Activated T-cell treated with anti-CD3 and anti-CD28 coated beads, Interleukin-2, amount 50 U/mL, for 24 hours (primary cell): ENCODE results near the gene FGF7.
"Not testable (repeated sequence)": the region's sequence is repeated elsewhere in the genome, so short reads cannot be mapped to it uniquely, and the experiment has no call there.

ENCODE experiments used
- DNase-seq: peaks from one replicate; pipeline ENCODE4 v3.0.0-alpha.2; 2020
- H3K27ac Mint-ChIP-seq: 2 replicates; pipeline ENCODE4 v1.8.0; 2020; ENCODE audit warnings: mild to moderate bottlenecking, mixed read lengths
- H3K27me3 Mint-ChIP-seq: 2 replicates; pipeline ENCODE4 v1.8.0; 2020; ENCODE audit warnings: mixed read lengths
- H3K36me3 Mint-ChIP-seq: 2 replicates; pipeline ENCODE4 v1.8.0; 2020; ENCODE audit warnings: low read depth, mixed read lengths
- H3K4me1 Mint-ChIP-seq: 2 replicates; pipeline ENCODE4 v1.8.0; 2020; ENCODE audit warnings: low read depth, mixed read lengths
- H3K4me3 Mint-ChIP-seq: 2 replicates; pipeline ENCODE4 v1.8.0; 2020; ENCODE audit warnings: mild to moderate bottlenecking, moderate library complexity, mixed read lengths
- H3K9me3 Mint-ChIP-seq: 2 replicates; pipeline ENCODE4 v1.8.0; 2020; ENCODE audit warnings: mixed read lengths

The FGF7 gene

GRCh38 chr15:49464522-49464921 is 41.5 kb downstream of the FGF7 start:
- no peaks in the 10 kb centered on the region for H3K9me3 Mint-ChIP-seq
- peaks cover 6% of the 10 kb centered on the region for H3K4me1 Mint-ChIP-seq
- H3K4me3 Mint-ChIP-seq, result no peak overlapping the region
- no peaks in the 10 kb centered on the region for H3K36me3 Mint-ChIP-seq
- DNase-seq, result no peak
- H3K27me3 Mint-ChIP-seq, result no peaks in the 10 kb centered on the region
- H3K27ac Mint-ChIP-seq, result no peak overlapping the region

GRCh38 chr15:49466119-49466518 is 43.1 kb downstream of the FGF7 start:
- peaks cover 6% of the 10 kb centered on the region for H3K4me1 Mint-ChIP-seq
- no peaks in the 10 kb centered on the region for H3K36me3 Mint-ChIP-seq
- H3K27me3 Mint-ChIP-seq, result no peaks in the 10 kb centered on the region
- H3K4me3 Mint-ChIP-seq, result no peak overlapping the region
- no peak overlapping the region for H3K27ac Mint-ChIP-seq
- DNase-seq, result no peak
- H3K9me3 Mint-ChIP-seq, result no peaks in the 10 kb centered on the region

DNA sequence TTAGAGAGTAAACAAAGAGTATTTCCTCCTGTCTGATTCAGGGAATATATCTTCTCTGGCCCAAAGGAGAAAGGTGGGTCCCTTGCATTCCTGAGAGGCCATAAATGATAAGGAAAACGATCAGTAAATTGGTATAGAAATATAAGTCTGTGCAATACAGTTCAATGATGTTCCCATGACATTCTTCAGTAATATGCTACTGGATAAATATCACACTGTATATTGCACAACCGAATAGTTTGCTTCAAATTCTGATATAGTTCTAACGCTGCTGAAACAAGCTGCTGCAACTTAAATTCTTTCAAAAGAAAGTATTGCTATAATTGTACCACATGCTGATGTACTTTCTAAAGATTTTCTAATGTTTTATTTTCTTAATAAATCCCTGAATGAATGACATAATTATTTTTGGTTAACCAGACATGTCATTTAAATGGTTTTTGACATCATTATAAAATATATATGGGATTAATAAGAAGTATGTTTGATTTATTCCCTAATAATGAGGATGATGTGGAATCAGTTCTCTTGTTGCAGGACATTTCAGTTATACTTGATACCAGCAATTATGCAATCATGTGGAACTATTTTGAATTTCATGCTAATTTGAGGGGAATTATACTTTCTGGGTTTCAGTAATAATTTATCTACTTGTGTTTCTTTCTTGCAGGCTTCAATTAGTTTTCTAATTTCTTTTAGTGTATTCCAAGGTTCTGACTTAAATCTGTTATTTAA is 44.9 kb downstream of the FGF7 start:
- H3K4me1 Mint-ChIP-seq, result peaks cover 12% of the 10 kb centered on the region
- H3K4me3 Mint-ChIP-seq, result no peak overlapping the region
- no peak for DNase-seq
- H3K36me3 Mint-ChIP-seq, result no peaks in the 10 kb centered on the region
- H3K27ac Mint-ChIP-seq, result no peak overlapping the region
- H3K9me3 Mint-ChIP-seq, result no peaks in the 10 kb centered on the region
- no peaks in the 10 kb centered on the region for H3K27me3 Mint-ChIP-seq

- no peaks in the 10 kb centered on the region for H3K36me3 Mint-ChIP-seq
- DNase-seq, result no peak
- H3K4me1 Mint-ChIP-seq, result peaks cover 12% of the 10 kb centered on the region
- no peak overlapping the region for H3K27ac Mint-ChIP-seq
- no peak overlapping the region for H3K4me3 Mint-ChIP-seq
- H3K27me3 Mint-ChIP-seq, result no peaks in the 10 kb centered on the region
- no peaks in the 10 kb centered on the region for H3K9me3 Mint-ChIP-seq
Measured at GRCh38 chr15:49468481-49468839, 45.4 kb downstream of the FGF7 start.

GRCh38 chr15:49471248-49471647 is 48.2 kb downstream of the FGF7 start:
- H3K36me3 Mint-ChIP-seq, H3K4me3 Mint-ChIP-seq, H3K27me3 Mint-ChIP-seq, H3K27ac Mint-ChIP-seq, H3K9me3 Mint-ChIP-seq: not testable (repeated sequence)
- DNase-seq, result peak; percentile 39
- peaks cover 10% of the 10 kb centered on the region for H3K4me1 Mint-ChIP-seq

DNA sequence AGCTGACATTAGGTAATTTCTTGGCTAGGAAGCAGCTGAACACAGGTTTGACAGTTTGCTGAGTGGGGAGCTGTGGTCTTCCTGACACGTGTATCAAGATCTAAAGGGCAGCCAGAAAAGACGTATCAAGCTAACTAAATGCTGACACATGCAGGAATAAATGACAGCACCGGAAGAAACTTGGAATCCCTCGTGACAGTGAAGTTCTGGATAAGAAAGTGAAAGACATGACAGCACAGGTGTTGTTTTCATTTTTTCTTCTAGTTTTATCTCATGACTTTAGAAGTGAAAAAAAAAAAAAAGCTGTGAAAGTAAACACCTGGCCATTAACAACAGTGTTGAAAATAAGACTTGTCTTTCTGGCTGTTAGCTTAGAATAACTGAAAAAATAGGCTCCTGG is 48.7 kb downstream of the FGF7 start:
- Mint-ChIP-seq H3K27ac (no peak overlapping the region), H3K4me1 (peaks cover 9% of the 10 kb centered on the region), H3K4me3 (no peak overlapping the region), H3K9me3 (no peaks in the 10 kb centered on the region), H3K27me3 (no peaks in the 10 kb centered on the region), H3K36me3 (no peaks in the 10 kb centered on the region)
- DNase-seq, result no peak

DNA sequence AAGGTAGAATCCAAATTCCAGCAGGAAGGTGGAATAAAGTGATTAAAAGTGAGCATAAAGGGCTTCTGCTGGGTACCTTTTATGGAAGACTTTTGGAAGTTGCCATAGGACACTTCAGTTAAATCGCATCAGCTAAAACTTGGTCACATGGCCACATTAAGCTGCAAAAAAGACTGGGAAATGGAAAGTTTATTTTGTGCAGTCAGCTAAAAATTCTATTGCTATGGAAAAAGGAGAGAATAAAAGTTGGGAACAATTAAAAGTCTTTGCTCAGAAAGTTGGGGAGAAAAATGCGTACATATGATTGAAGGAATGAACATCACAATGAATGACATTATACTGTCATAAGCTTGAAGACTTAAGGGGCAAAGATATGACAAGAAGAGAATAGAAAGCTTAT is 49.3 kb downstream of the FGF7 start:
- no peaks in the 10 kb centered on the region for H3K9me3 Mint-ChIP-seq
- no peak overlapping the region for H3K27ac Mint-ChIP-seq
- H3K27me3 Mint-ChIP-seq, result no peaks in the 10 kb centered on the region
- H3K4me3 Mint-ChIP-seq, result no peak overlapping the region
- peaks cover 7% of the 10 kb centered on the region for H3K4me1 Mint-ChIP-seq
- DNase-seq, result no peak
- no peaks in the 10 kb centered on the region for H3K36me3 Mint-ChIP-seq

GRCh38 chr15:49473031-49473430 is 50.0 kb downstream of the FGF7 start:
- Mint-ChIP-seq H3K9me3 (no peaks in the 10 kb centered on the region), H3K36me3 (no peaks in the 10 kb centered on the region), H3K4me1 (peaks cover 7% of the 10 kb centered on the region), H3K27me3 (no peaks in the 10 kb centered on the region), H3K27ac (no peak overlapping the region), H3K4me3 (no peak overlapping the region)
- DNase-seq, result no peak

- not testable (repeated sequence) for H3K9me3 Mint-ChIP-seq, H3K27ac Mint-ChIP-seq, DNase-seq, H3K27me3 Mint-ChIP-seq, H3K4me1 Mint-ChIP-seq, H3K4me3 Mint-ChIP-seq, H3K36me3 Mint-ChIP-seq
Measured at GRCh38 chr15:49478021-49478420, 55.0 kb downstream of the FGF7 start.

DNA sequence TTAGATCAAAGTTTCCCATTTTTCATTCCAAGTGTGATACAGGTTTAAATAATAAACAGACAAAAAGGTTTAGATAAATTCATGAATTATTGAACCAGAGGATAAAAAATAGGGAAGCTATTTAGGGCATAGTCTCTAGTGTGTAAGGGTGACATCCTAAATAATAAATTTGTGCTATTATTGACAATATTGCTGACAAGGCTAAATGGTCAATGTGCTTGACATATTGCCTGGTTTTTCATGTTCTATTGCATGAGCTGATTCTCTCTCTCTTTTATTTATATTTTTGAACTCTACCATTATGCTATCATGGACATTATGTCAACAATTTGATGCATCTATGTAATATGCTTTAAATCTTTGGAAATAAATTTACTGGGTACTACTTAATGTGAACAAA is 55.9 kb downstream of the FGF7 start:
- DNase-seq, H3K4me1 Mint-ChIP-seq, H3K27ac Mint-ChIP-seq, H3K36me3 Mint-ChIP-seq, H3K27me3 Mint-ChIP-seq, H3K9me3 Mint-ChIP-seq, H3K4me3 Mint-ChIP-seq: not testable (repeated sequence)

- not testable (repeated sequence) for H3K27me3 Mint-ChIP-seq, DNase-seq, H3K4me3 Mint-ChIP-seq, H3K27ac Mint-ChIP-seq, H3K36me3 Mint-ChIP-seq, H3K4me1 Mint-ChIP-seq, H3K9me3 Mint-ChIP-seq
Measured at GRCh38 chr15:49485401-49485800, 62.4 kb downstream of the FGF7 start.

DNA sequence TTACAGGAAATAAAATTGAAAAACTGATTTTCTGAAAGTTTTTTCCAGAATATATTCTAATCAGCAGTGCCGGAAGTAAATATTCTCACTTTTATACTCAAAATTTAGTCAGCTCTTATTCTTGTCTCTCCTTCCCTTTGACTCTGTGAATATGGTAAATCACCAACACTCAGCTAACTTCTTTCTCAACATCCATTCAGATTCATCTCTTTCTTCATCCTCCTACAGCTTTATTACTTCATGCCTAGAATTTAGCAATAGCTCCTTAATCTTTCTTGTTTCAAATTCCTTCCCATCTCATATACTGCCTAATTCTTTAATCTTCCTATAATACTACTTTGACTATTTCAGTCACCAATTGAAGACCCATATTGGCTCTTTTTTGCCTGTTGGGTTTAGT is 67.9 kb downstream of the FGF7 start:
- Mint-ChIP-seq H3K4me3 (no peak overlapping the region), H3K36me3 (no peaks in the 10 kb centered on the region), H3K4me1 (no peaks in the 10 kb centered on the region), H3K27me3 (no peaks in the 10 kb centered on the region), H3K9me3 (no peaks in the 10 kb centered on the region), H3K27ac (no peak overlapping the region)
- no peak for DNase-seq

- Mint-ChIP-seq H3K4me3 (no peak overlapping the region), H3K36me3 (no peaks in the 10 kb centered on the region), H3K9me3 (no peaks in the 10 kb centered on the region), H3K27ac (no peak overlapping the region), H3K4me1 (no peaks in the 10 kb centered on the region), H3K27me3 (no peaks in the 10 kb centered on the region)
- no peak for DNase-seq
Measured at GRCh38 chr15:49492151-49492550, 69.1 kb downstream of the FGF7 start.

GRCh38 chr15:49492830-49493229 is 69.8 kb downstream of the FGF7 start:
- DNase-seq, result no peak
- no peak overlapping the region for H3K4me3 Mint-ChIP-seq
- H3K4me1 Mint-ChIP-seq, result no peaks in the 10 kb centered on the region
- no peaks in the 10 kb centered on the region for H3K9me3 Mint-ChIP-seq
- no peak overlapping the region for H3K27ac Mint-ChIP-seq
- no peaks in the 10 kb centered on the region for H3K27me3 Mint-ChIP-seq
- no peaks in the 10 kb centered on the region for H3K36me3 Mint-ChIP-seq

GRCh38 chr15:49494842-49495241 is 71.8 kb downstream of the FGF7 start:
- H3K27me3 Mint-ChIP-seq, result no peaks in the 10 kb centered on the region
- H3K9me3 Mint-ChIP-seq, result no peaks in the 10 kb centered on the region
- no peak for DNase-seq
- H3K4me3 Mint-ChIP-seq, result no peak overlapping the region
- H3K4me1 Mint-ChIP-seq, result no peaks in the 10 kb centered on the region
- H3K36me3 Mint-ChIP-seq, result no peaks in the 10 kb centered on the region
- no peak overlapping the region for H3K27ac Mint-ChIP-seq
